Thoracic aorta (tissue), 2 donors: Measurements from ENCODE around the gene MBOAT7. TPM values are rescaled to one million over a fixed set of nuclear protein-coding genes. Genes with fewer than 3 reads are reported as not detected.

Experiments used
- ATAC-seq: fragments of 150-250 bp; one replicate; pipeline ENCODE4 v1.8.0; 2017; ENCODE audit warnings: low read depth; ENCODE audit not compliant: insufficient number of reproducible peaks, low FRiP score
- DNase-seq: peaks from one replicate; pipeline ENCODE4 v3.0.0-alpha.2; 2020; ENCODE audit warnings: low spot score
- H3K27ac ChIP-seq, 2 donors: fragments of 200-600 bp; sonication (generic); 1 replicate in 1 of 2; 2 replicates in 1 of 2; pipeline ENCODE4 v1.5.1; 2016; ENCODE audit warnings: mild to moderate bottlenecking in 2 of 2, moderate library complexity in 2 of 2
- H3K27me3 ChIP-seq: fragments of 200-600 bp; sonication (generic); replicated peaks from 2 replicates; pipeline ENCODE4 v1.6.0; 2016; ENCODE audit warnings: mild to moderate bottlenecking; ENCODE audit not compliant: insufficient read depth
- H3K36me3 ChIP-seq: fragments of 200-600 bp; sonication (generic); one replicate; pipeline ENCODE4 v1.5.1; 2016
- H3K4me1 ChIP-seq, 2 donors: fragments of 200-600 bp; sonication (generic); 1 replicate in 1 of 2; 2 replicates in 1 of 2; pipeline versions ENCODE4 v1.5.1 to v1.6.0; 2016; ENCODE audit warnings: low read depth in 2 of 2, mild to moderate bottlenecking in 1 of 2; ENCODE audit not compliant: control insufficient read depth in 1 of 2
- H3K4me3 ChIP-seq: fragments of 200-600 bp; sonication (generic); 2 replicates; pipeline ENCODE4 v1.5.1; 2016; ENCODE audit warnings: mild to moderate bottlenecking
- H3K9me3 ChIP-seq: fragments of 200-600 bp; sonication (generic); 2 replicates; pipeline ENCODE4 v1.5.1; 2016
- total RNA-seq, 2 donors: library from RNA; depleted of rRNA; stranded (reverse); fragments of >200 nt; gene quantifications; one replicate each; pipeline versions ENCODE4 v1.1.0 to v1.2.3, GENCODE V29; 2016
- TF ChIP-seq, protein P1 (sequence below): fragments of 200-600 bp; sonication (generic); IDR thresholded peaks from one replicate; pipeline ENCODE4 v1.5.1; 2019; ENCODE audit warnings: antibody characterized with exemption

Gene MBOAT7
- total RNA-seq, 2 donors from 2014 or later = 46.0 to 61.1 TPM

DNA sequence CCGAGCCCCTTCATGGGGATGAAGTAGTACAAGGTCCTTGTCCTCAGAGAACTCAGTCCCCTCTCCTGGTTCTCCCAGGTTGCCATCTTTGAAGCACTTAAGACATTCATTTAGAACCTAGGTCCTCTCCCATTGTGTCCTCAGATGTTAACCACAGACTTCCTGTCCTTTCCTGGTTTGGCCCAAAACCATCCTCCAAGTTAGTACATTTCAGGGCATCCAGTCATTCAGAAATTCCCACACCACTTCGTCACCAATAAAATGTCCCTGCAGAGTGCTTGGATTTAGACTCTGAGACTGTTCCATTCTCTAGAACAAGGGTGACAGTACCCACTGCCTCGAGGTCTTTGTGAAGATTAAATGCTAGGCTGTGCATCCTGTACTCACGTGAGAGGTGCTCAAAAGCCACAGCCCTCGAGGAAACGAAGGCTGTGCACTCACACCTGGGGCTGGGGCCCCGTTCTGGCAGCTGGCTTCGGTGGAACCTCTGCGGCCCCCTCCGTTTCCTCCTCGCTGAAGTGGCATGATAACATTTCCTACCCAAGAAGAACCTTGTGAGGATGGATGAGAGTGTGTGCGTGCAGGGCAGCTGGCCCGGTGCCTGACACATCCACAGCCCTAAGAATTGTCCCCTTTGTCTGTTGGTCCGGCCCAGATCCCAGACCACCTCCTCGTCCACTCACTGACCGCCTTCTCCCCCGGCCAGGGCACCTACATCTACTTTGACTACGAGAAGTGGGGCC lies 34.6 kb downstream of the MBOAT7 start:
- Histone ChIP-seq H3K27me3 (no peaks in the 10 kb centered on the region), H3K4me3 (no peak overlapping the region), H3K4me1 (peaks cover 6 to 11% of the 10 kb centered on the region in 2 donors), H3K36me3 (peaks cover 64% of the 10 kb centered on the region), H3K9me3 (no peaks in the 10 kb centered on the region), H3K27ac (no peak overlapping the region)
- DNase-seq = no peak
- no peak for ATAC-seq
- TF ChIP-seq, protein P1, sequence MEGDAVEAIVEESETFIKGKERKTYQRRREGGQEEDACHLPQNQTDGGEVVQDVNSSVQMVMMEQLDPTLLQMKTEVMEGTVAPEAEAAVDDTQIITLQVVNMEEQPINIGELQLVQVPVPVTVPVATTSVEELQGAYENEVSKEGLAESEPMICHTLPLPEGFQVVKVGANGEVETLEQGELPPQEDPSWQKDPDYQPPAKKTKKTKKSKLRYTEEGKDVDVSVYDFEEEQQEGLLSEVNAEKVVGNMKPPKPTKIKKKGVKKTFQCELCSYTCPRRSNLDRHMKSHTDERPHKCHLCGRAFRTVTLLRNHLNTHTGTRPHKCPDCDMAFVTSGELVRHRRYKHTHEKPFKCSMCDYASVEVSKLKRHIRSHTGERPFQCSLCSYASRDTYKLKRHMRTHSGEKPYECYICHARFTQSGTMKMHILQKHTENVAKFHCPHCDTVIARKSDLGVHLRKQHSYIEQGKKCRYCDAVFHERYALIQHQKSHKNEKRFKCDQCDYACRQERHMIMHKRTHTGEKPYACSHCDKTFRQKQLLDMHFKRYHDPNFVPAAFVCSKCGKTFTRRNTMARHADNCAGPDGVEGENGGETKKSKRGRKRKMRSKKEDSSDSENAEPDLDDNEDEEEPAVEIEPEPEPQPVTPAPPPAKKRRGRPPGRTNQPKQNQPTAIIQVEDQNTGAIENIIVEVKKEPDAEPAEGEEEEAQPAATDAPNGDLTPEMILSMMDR = no peak

DNA sequence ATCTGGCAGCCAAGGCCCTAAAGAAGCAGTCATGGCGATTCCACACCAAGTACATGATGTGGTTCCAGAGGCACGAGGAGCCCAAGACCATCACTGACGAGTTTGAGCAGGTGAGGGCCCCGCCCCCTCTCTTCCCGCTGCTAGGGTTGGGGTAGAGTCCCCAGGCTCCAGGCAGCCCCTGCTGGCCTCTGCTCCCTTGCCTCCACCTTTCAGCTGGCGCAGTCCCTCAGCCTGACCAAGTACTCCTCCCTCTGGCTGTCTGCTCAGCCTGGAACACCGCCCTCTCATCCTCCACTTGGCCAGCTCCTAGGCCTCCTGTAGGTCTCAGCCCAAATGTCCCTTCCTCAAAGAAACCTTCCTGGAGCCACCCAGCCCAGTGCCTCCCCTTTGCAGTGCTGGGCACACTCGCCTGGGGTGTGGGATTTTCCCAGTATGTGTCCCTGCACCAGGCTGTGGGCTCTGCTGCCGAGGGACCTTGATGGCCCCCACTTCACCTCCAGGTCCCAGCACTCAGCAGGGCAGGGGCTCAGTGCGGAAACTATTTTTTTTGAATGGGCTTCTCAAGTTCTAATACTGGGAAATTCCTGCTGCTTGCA lies 35.6 kb downstream of the MBOAT7 start:
- ATAC-seq (no peak), DNase-seq (no peak)
- H3K4me1 ChIP-seq = peaks cover 6 to 8% of the 10 kb centered on the region in 2 donors
- H3K9me3 ChIP-seq = no peaks in the 10 kb centered on the region
- H3K27ac ChIP-seq = no peak overlapping the region
- H3K27me3 ChIP-seq = no peaks in the 10 kb centered on the region
- H3K36me3 ChIP-seq = peaks cover 74% of the 10 kb centered on the region
- H3K4me3 ChIP-seq = no peak overlapping the region
- TF ChIP-seq, protein P1 = no peak

DNA sequence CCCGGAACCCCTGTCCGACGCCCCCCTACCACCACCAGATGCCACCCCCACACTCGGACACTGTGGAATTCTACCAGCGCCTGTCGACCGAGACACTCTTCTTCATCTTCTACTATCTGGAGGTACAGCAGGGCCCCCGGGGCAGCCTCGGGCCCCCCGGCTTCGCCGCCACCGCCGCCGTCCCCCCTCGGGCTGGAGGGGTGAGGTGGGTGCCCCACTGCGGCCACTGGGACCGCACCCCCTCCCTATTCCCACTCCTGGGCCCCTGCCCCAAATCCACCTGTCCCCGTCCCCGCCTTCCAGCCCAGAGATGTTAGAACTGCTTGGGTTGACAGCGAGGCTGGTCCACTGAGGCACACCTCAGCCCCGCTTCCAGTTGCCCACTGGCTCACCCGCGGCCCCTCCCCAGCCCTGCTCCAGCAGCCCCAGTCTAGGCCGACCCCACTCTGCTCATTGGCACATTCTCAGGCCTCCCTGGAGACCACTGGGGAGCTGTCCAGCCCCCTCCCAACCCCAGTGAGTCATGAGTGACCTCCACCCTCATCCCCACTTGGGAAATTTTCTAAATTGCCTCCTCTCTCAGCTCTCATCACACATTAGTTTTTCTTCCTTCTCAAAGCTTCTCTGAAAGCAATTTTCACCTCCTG lies 36.4 kb downstream of the MBOAT7 start:
- H3K4me3 ChIP-seq = no peak overlapping the region
- no peaks in the 10 kb centered on the region for H3K9me3 ChIP-seq
- H3K27ac ChIP-seq = no peak overlapping the region
- DNase-seq (no peak), ATAC-seq (no peak)
- peaks cover 82% of the 10 kb centered on the region for H3K36me3 ChIP-seq
- TF ChIP-seq, protein P1 = no peak
- no peaks in the 10 kb centered on the region for H3K4me1 ChIP-seq
- H3K27me3 ChIP-seq = no peaks in the 10 kb centered on the region

DNA sequence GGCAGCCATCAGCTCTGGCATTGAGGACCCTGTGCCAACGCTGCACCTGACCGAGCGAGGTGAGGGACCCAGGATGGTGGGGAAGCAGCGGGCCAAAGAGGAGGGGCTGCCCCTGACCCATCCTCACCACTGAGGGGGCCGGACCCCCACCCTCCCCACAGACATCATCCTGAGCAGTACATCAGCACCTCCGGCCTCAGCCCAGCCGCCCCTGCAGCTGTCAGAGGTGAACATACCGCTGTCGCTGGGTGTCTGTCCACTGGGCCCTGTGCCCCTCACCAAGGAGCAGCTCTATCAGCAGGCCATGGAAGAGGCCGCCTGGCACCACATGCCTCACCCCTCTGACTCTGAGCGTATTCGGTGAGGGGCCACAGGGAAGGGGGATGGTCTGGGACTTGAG lies 37.1 kb downstream of the MBOAT7 start:
- Histone ChIP-seq H3K4me1 (no peaks in the 10 kb centered on the region), H3K27me3 (no peaks in the 10 kb centered on the region), H3K4me3 (no peak overlapping the region), H3K36me3 (peaks cover 86% of the 10 kb centered on the region), H3K9me3 (no peaks in the 10 kb centered on the region), H3K27ac (no peak overlapping the region)
- ATAC-seq = no peak
- no peak for DNase-seq
- TF ChIP-seq, protein P1 = no peak

DNA sequence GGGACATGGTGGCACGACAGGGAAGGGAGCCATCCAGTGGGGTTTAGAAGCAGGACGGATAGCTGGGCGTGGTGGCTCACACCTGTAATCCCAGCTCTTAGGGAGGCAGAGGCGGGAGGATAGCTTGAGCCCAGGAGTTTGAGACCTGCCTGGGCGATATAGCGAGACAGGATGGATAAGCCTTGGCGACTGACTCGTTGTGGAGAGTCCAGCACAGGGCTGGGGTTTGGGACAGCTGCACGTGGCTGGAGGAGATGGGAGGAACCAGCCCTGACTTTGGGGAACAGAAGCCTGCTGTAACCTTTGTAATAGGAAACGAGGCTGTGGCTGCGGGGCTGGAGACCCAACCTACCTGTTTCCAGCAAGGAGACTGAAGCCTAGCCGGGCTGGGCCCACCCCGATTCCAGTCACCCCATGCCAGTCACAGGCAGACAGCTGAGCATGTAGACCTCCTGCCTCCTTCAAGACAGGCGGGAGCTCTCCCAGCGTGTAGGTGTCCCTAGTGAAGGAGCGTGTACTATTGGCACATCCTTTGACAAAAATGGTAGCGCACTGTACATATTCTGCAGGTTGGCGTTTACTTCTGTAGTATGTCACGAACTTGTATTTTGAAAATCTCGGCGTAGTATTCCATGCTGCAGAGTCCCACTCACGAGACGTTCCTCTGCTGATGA lies 37.9 kb downstream of the MBOAT7 start:
- H3K36me3 ChIP-seq = peaks cover 86% of the 10 kb centered on the region
- H3K4me1 ChIP-seq = no peaks in the 10 kb centered on the region
- no peaks in the 10 kb centered on the region for H3K9me3 ChIP-seq
- H3K4me3 ChIP-seq = no peak overlapping the region
- H3K27ac ChIP-seq = no peak overlapping the region
- H3K27me3 ChIP-seq = no peaks in the 10 kb centered on the region
- DNase-seq (no peak), ATAC-seq (no peak)
- TF ChIP-seq, protein P1 = no peak
